ENCODE results near the gene GARIN5B.
"Not testable (repeated sequence)": the region's sequence is repeated elsewhere in the genome, so short reads cannot be mapped to it uniquely, and the experiment has no call there.

GARIN5B gene

GRCh38 chr19:55362990-55363716 lies at the start of gene GARIN5B:
GARIN5B (minus strand) TSS chr19:55363260; CDS start chr19:55363066, 194 bp downstream.
- DNase-seq: no peak

DNA sequence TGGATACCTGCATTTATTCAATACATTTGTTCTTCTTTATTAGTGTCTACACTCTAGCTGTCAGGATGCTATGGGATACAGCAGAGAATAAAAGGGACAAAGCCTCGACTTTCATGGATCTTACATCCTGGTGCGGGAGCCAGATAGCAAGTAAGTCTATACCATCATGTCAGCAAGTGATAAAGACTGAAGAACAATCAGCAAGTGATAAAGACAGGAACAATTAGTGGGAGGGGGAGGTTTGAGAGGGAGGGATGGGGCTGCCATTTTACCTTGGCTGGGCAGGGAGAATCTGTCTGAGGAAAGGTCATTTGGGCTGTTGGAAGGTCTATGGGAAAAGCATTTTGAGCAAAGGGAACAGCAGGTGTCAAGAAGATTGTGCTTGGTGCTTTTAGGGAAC lies 47.1 kb upstream of the GARIN5B start:
- no peak for DNase-seq

GRCh38 chr19:55409179-55409578 lies 46.1 kb upstream of the GARIN5B start:
- not testable (repeated sequence) for DNase-seq

GRCh38 chr19:55408533-55408872 lies 45.4 kb upstream of the GARIN5B start:
- DNase-seq: no peak

- DNase-seq: peak; percentile 95
These were observed 44.9 kb upstream of the GARIN5B start for GRCh38 chr19:55407800-55408532.

GRCh38 chr19:55407550-55407799 lies 44.4 kb upstream of the GARIN5B start, which contains the start of gene UBE2S:
UBE2S (minus strand) TSS chr19:55407788; CDS start chr19:55407589, 199 bp downstream.
- DNase-seq: not testable (repeated sequence)

GRCh38 chr19:55406826-55407549 lies 43.9 kb upstream of the GARIN5B start:
- DNase-seq: no peak

DNA sequence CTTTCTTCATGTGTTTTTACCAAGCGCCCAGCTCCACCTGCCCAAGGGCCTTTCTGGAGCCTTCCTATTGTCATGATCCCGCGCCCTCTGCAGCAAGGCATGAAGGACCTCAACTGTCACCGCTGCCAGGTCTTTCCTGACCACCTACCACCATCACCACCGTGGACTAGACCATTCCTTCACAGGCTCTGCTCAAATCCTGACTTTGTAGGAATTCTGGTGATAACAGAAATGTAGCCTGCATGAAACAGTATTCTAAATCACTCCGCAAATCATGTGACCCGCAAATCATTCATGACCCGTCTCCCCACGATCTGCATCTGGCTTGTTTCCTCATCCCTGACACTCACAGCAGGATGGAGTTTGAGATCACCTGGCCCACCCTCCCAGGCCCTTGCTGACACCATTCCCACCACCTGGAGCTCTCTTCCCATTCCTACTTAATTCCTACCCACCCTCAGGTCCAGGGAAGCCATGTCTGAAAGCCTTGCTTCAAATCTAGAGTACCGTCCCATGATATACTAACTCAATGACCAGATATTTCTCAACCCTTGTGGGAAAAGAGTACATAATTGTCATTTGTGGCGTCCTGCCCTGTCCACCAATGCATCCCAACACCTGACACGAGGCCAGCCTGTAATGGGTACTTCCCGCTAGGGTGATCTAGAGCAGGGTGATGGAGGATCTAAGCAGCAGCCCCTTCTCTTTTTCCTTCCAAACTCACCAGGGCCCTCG lies 43.2 kb upstream of the GARIN5B start:
- no peak for DNase-seq

DNA sequence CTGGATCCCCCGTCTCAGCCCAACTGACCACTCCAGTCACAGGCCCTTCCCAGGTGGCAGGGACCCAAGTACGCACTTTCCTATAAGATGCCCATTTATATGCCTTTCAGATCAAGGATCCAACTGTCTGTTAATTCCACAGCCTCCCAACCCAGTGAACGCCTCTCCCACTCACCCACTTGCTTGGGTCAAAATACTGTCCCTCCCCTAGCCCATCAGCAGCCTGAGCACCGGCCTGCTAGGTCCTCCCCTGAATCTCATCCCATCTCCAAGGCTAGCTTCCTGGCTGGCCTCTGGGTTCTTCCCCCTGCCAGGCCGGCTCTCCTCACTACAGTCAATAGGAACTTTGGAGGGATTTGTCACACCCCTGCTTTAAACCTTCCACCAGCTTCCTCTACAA lies 42.6 kb upstream of the GARIN5B start:
- DNase-seq: no peak

GRCh38 chr19:55402509-55402908 lies 39.4 kb upstream of the GARIN5B start:
- DNase-seq: no peak

- DNase-seq: not testable (repeated sequence)
These were observed 38.3 kb upstream of the GARIN5B start for GRCh38 chr19:55401390-55401789.

DNA sequence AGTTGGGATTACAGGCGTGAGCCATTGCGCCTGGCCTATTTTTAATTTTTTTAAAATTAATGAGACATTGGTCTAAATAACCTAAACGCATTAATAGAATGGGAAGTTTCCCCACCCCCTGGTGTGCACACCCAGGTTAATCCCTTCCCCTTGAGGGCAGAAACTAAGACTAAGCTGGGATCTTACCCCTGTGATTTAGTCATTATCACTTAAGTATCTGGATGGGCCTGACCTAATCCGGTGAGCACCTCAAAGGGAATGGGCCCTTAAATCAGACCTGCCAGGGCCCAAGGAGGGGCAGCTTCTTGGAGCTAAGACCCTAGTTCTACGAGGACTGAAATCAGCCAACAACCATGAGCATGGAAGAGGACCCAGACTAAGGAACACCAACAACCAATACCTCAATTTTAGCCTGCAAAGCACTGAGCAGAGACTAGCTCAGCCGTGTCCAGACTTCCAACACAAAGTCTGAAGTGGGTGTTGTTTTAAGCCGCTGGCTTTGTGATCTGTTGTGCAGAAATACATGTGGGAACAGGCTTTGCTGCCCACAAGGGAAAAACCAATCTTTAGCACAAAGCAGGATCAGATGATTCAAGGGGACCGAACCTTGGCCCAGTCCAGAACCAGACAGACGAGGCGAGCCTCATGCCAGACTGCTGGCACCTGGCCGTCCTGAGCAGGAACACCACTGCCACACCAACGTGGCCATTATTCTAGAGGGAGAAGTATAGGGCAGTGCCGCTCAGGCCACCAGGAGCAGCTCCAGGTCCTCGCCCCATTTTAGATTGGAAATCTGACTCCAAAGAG lies 37.4 kb upstream of the GARIN5B start:
- DNase-seq: no peak

- DNase-seq: no peak
These were observed 35.3 kb upstream of the GARIN5B start for GRCh38 chr19:55398200-55398925.

DNA sequence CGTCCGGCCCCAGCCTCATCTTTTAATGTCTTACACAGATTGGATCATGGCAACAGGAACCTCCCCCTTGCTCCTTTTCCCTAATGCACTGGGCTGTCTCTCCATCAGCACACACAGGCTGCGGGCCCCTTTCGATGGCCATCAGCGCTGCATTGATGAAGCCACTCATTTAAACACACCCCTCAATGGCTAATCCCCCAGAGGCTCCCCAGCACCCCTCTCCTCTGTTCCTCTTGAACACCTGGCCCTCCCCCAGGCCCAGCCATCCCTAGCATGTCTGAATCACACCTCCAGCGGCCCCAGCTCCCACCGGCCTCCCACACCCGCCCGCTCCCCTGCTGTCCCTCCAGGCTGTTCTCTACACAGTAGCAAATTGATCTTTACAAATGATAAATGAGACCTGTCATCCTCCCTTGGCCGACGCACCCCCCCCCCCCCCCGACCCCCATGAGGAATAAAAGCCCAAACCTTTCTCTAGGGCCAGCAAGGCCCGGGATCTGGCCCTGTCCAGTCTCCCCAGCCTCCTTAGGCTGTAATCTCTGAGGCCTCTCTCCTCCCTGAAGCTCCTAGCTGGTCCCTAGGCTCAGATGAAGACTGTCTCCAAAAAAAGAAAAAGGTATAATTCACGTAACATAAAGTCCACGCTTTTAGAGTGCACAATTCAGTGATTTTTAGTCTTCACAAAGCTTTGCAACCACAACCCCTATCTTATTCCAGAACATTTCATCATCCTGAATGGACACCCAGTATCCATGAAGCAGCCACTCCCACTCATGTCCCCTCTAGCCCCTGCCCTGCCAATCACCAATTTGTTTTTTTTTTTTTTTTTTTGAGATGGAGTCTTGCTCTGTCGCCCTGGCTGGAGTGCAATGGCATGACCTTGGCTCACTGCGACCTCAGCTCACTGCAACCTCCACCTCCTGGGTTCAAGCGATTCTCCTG lies 30.0 kb upstream of the GARIN5B start:
- DNase-seq: no peak

- DNase-seq: no peak
These were observed 28.9 kb upstream of the GARIN5B start for GRCh38 chr19:55391702-55392615.

DNA sequence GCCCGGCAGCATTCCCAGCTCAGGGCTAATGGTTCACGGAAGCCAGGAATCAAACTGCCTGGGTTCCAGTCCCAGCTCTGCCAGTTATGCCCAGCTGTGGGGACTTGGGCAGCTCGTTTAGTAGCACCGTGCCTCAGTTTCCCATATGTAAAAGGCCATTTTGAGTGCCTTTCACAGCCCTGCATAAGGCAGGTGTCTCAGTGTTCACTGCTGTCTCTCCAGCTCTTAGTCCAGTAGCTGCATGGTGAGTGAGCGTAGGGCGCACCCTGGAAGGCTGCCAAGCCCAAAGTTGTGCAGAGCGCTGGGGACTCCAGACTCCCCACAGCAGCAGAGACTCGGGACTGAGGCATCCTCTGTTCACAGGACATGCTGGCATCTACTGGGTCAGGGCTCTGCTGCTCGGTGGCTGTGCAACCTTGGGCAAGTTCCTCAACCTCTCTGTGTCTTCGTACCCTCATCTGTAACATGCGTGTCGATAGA lies 28.2 kb upstream of the GARIN5B start:
- DNase-seq: no peak

- DNase-seq: no peak
These were observed 27.4 kb upstream of the GARIN5B start for GRCh38 chr19:55390461-55390880.

GRCh38 chr19:55389386-55390317 lies 26.6 kb upstream of the GARIN5B start:
- DNase-seq: no peak
